ENCODE data around the gene ANGPTL5.

GRCh38 chr11:101866619-101867491 is 49.5 kb downstream of the ANGPTL5 start:
- no peak for TF ChIP-seq CTCF (IDR thresholded peaks at IDR 0.05)
- TF ChIP-seq POLR2A (IDR thresholded peaks at IDR 0.05): no peak
- TF ChIP-seq EP300 (IDR thresholded peaks at IDR 0.05): no peak

All from tibial nerve (tissue), 4 donors.